HEK293T (cell line): ENCODE measurements around the gene BRF1.
"Not testable (repeated sequence)": the region's sequence is repeated elsewhere in the genome, so short reads cannot be mapped to it uniquely, and the experiment has no call there.

Experiments used
- CTCF ChIA-PET: fragments of 350-600 bp; formaldehyde crosslinking; extraction: SDS; loops from one replicate; lab custom pipeline; 2021; ENCODE audit warnings: antibody characterized with exemption, inconsistent platforms; lab: Yijun Ruan, JAX
- POLR2A ChIA-PET: fragments of 350-600 bp; formaldehyde crosslinking; extraction: SDS; loops from one replicate; lab custom pipeline; 2020; ENCODE audit warnings: antibody characterized with exemption, inconsistent platforms; lab: Yijun Ruan, JAX
- DNase-seq: peaks from one replicate; pipeline ENCODE4 v3.0.0; 2012; ENCODE audit warnings: mixed read lengths; ENCODE audit errors: extremely low spot score
- ARNT ChIP-seq: fragments of 450-650 bp; IDR thresholded peaks from 2 replicates; pipeline ENCODE4 v1.6.1; 2017; ENCODE audit warnings: mild to moderate bottlenecking
- BHLHE40 ChIP-seq: fragments of 450-650 bp; IDR thresholded peaks from 2 replicates; pipeline ENCODE4 v1.6.1; 2016; ENCODE audit warnings: mild to moderate bottlenecking, moderate library complexity, borderline replicate concordance
- CTBP1 ChIP-seq: fragments of 450-650 bp; IDR thresholded peaks from 2 replicates; pipeline ENCODE4 v1.6.1; 2016; ENCODE audit warnings: borderline replicate concordance
- ELF4 ChIP-seq: fragments of 450-650 bp; IDR thresholded peaks from 2 replicates; pipeline ENCODE4 v1.6.1; 2017; ENCODE audit warnings: antibody characterized with exemption
- FOXA1 ChIP-seq: fragments of 450-650 bp; IDR thresholded peaks from 2 replicates; pipeline ENCODE4 v1.6.1; 2016; ENCODE audit warnings: mild to moderate bottlenecking
- FOXK2 ChIP-seq: fragments of 450-650 bp; IDR thresholded peaks from 2 replicates; pipeline ENCODE4 v1.6.1; 2016; ENCODE audit warnings: mild to moderate bottlenecking
- FOXM1 ChIP-seq: fragments of 450-650 bp; IDR thresholded peaks from 2 replicates; pipeline ENCODE4 v1.6.1; 2017; ENCODE audit warnings: mild to moderate bottlenecking, borderline replicate concordance
- HDGF ChIP-seq: fragments of 450-650 bp; IDR thresholded peaks from 2 replicates; pipeline ENCODE4 v1.6.1; 2017; ENCODE audit warnings: antibody characterized with exemption, borderline replicate concordance
- L3MBTL2 ChIP-seq: fragments of 450-650 bp; conservative IDR thresholded peaks from 2 replicates; pipeline ENCODE4 v1.6.1; 2016; ENCODE audit warnings: mild to moderate bottlenecking
- LEF1 ChIP-seq: fragments of 450-650 bp; IDR thresholded peaks from 2 replicates; pipeline ENCODE4 v1.6.1; 2017; ENCODE audit warnings: mild to moderate bottlenecking, borderline replicate concordance
- NFRKB ChIP-seq: fragments of 450-650 bp; IDR thresholded peaks from 2 replicates; pipeline ENCODE4 v1.6.1; 2016; ENCODE audit warnings: mild to moderate bottlenecking, moderate library complexity
- PKNOX1 ChIP-seq: fragments of 450-650 bp; IDR thresholded peaks from 2 replicates; pipeline ENCODE4 v1.6.1; 2016
- SP1 ChIP-seq: fragments of 450-650 bp; IDR thresholded peaks from 2 replicates; pipeline ENCODE4 v1.6.1; 2017
- SUZ12 ChIP-seq: fragments of 450-650 bp; IDR thresholded peaks from 2 replicates; pipeline ENCODE4 v1.6.1; 2016; ENCODE audit warnings: mild to moderate bottlenecking
- TARDBP ChIP-seq: fragments of 450-650 bp; IDR thresholded peaks from 2 replicates; pipeline ENCODE4 v1.6.1; 2016
- ZNF384 ChIP-seq: fragments of 450-650 bp; IDR thresholded peaks from 2 replicates; pipeline ENCODE4 v1.6.1; 2016

BRF1 gene

DNA sequence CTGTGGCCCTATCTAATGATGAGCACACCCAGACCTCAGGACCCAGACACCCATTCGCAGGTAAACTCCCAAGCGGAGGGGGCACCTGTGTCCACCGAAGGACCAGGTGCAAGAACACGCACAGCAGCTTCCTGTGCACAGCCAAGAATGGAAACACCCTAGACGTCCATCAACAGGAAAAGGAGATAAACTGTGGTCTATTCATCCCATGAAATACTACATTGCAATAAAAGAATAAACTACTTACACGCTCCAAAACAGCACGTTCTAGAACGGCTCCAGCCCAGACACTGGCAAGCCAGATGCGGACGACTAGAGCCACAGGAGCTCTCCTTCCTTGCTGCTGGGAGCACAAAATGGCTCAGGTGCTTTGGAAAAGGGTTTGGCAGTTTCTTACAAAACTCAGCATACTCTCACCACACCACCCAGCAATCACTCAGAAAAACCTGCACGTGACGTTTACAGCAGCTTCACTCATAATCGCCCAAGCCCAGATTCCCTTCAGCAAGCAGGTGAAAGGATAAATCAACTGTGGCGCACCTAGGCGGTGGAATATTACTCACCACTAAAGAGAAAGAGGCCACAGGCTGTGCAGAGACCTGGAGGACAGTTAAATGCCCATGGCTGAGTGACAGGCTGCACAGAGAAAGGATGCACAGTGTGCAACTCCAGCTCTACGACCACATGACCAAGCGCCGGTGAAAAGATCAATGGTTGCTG is 21.0 kb downstream of the BRF1 start:
- TF ChIP-seq PKNOX1 (no peak), LEF1 (no peak), HDGF (no peak), NFRKB (no peak), FOXA1 (no peak)
- POLR2A ChIA-PET: no interaction called here
- CTCF ChIA-PET: no interaction called here
- no peak for DNase-seq

- ChIA-PET CTCF (interaction anchor here (0.6 to 0.9 kb wide), 2 partner anchors 93 to 1886 kb away, joined by 3 to 7 read pairs; no protein-coding TSS in a partner anchor), POLR2A (interaction anchor here (0.6 kb wide), 1 partner anchor 28 kb away, joined by 3 read pairs; no protein-coding TSS in a partner anchor)
- not testable (repeated sequence) for DNase-seq
Measured at GRCh38 chr14:105277448-105277847, 23.4 kb downstream of the BRF1 start.

DNA sequence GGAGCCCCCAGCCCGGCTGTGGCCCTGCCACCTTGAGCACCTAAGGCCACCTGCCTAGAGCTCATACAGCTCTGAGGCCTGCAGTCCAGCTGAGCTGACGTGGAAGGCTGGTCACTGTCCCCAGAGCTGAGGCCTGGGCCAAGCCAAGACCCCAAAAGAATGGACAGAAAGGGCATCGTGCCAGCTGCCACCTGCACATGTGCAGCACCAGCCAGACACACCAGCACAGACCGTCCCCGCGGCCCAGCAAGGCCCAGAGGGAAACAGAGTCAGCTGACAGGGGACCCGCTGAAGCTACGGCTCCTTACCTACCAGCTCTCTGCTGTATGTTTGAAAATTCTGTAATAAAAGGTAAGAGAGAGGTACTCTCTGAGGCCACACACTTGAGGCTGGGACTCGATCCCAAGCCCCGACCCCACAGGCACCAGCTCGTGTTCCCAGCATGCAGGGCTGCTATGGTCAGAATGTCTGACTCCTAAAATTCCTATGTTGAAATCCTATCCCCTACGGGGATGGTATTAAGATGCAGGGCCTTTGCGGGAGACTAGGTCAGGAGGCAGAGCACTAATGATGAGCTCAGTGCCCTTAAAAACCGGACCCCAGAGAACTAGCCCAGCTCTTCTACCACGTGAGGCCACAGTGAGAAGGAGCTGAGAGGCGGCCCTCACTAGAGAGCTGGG is 25.4 kb downstream of the BRF1 start:
- CTCF ChIA-PET: interaction anchor here (0.9 kb wide), 1 partner anchor 75 kb away, joined by 3 read pairs; no protein-coding TSS in a partner anchor
- TF ChIP-seq TARDBP (no peak), PKNOX1 (no peak), SUZ12 (no peak), ELF4 (no peak), HDGF (no peak), ZNF384 (no peak), FOXA1 (no peak), CTBP1 (no peak), ARNT (no peak), LEF1 (no peak), FOXM1 (no peak), BHLHE40 (no peak)
- POLR2A ChIA-PET: interaction anchor here (1.0 to 1.3 kb wide), 3 partner anchors 20 to 77 kb away, joined by 3 to 4 read pairs (median 3); partner anchors contain the start of gene BRF1
- DNase-seq: no peak

DNA sequence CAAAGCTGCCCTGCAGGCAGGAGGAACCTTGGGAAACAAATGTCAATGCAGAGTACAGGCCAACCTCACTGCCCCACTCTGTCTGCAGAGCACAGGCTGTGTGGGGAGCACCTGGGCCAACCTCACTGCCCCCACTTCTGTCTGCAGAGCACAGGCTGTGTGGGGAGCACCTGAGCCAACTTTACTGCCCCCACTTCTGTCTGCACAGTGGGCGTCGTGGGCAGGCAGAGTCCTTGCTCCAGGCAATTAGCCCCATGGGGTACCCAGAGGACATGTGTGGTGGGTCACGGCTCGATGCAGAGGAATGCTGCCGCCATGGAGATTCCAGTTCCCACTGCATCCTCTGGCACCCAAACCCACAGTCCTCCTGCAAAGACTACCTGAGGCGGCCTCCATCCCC is 26.2 kb downstream of the BRF1 start:
- ChIA-PET POLR2A (interaction anchor here (1.3 kb wide), 1 partner anchor 20 kb away, joined by 4 read pairs; no protein-coding TSS in a partner anchor), CTCF (no interaction called here)
- DNase-seq: no peak
- TF ChIP-seq ELF4: no peak
- no peak for TF ChIP-seq SUZ12
- no peak for TF ChIP-seq PKNOX1
- TF ChIP-seq FOXK2: no peak
- TF ChIP-seq TARDBP: no peak
- no peak for TF ChIP-seq FOXM1
- TF ChIP-seq LEF1: no peak
- no peak for TF ChIP-seq NFRKB
- TF ChIP-seq BHLHE40: no peak
- no peak for TF ChIP-seq ARNT

DNA sequence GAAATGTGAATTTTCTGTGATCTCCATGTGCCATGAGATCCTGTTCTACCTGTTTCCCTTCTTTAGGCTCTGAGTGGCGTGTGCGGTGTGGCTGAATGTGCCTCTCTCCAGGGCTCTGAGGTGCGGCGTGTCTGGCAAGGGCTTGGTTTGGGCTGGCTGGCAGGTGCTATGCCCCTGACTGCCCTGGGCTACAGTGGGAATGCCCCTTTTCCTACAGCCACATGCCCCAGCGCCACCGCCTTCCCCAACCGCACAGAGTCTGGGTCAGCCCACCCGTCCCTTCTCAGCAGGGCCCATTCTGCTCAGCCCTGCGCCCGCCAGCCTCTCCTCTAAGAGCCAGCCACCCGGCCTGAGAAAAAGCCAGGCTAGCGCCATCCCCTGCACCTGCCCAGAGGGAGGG is 27.7 kb downstream of the BRF1 start:
- TF ChIP-seq FOXA1 (no peak), L3MBTL2 (no peak), SP1 (no peak), HDGF (no peak)
- ChIA-PET CTCF (no interaction called here), POLR2A (no interaction called here)
- DNase-seq: no peak

GRCh38 chr14:105272623-105273022 is 28.2 kb downstream of the BRF1 start:
- no peak for DNase-seq
- ChIA-PET CTCF (no interaction called here), POLR2A (no interaction called here)
- TF ChIP-seq FOXK2 (no peak), FOXM1 (no peak), SUZ12 (no peak), LEF1 (no peak), TARDBP (no peak), ZNF384 (no peak), BHLHE40 (no peak), PKNOX1 (no peak), ELF4 (no peak), CTBP1 (no peak), FOXA1 (no peak), ARNT (no peak), NFRKB (no peak), L3MBTL2 (no peak), SP1 (no peak)
